GM23248 (cell line): ENCODE data around the gene UNC5A.

ENCODE experiments used
- EZH2 ChIP-seq: fragments of 200-600 bp; sonication (generic); IDR thresholded peaks from 2 replicates; pipeline ENCODE4 v1.6.1; 2018; ENCODE audit warnings: antibody characterized with exemption, mild to moderate bottlenecking; ENCODE audit not compliant: insufficient read depth, poor library complexity, severe bottlenecking
- EZH2phosphoT487 ChIP-seq: fragments of 200-600 bp; sonication (generic); IDR thresholded peaks from 2 replicates; pipeline ENCODE4 v1.6.1; 2018; ENCODE audit warnings: antibody characterized with exemption, moderate library complexity, mild to moderate bottlenecking, low read depth; ENCODE audit not compliant: insufficient read depth

DNA sequence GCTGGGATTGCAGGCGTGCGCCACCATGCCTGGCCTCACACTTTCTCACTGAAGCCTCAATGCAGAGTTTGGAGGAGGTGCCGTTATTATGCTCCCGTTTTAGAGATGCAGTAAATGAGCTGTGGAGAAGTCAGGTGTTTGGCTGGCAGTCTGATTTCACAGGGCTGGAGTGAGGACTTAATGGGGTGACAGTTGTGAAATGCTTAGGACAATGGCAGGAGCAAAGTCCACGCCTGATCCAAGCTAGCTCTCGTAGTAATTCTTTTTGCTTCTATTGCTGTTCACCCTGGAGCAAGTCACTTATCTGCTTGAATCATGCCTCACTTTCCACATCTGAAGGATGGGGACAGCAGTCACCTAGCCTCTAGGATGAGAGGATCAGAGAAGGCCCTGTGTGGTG is 21.8 kb downstream of the UNC5A start:
- TF ChIP-seq EZH2: no peak
- TF ChIP-seq EZH2phosphoT487: no peak
